ENCODE measurements around the gene FNBP1L.

The FNBP1L gene

DNA sequence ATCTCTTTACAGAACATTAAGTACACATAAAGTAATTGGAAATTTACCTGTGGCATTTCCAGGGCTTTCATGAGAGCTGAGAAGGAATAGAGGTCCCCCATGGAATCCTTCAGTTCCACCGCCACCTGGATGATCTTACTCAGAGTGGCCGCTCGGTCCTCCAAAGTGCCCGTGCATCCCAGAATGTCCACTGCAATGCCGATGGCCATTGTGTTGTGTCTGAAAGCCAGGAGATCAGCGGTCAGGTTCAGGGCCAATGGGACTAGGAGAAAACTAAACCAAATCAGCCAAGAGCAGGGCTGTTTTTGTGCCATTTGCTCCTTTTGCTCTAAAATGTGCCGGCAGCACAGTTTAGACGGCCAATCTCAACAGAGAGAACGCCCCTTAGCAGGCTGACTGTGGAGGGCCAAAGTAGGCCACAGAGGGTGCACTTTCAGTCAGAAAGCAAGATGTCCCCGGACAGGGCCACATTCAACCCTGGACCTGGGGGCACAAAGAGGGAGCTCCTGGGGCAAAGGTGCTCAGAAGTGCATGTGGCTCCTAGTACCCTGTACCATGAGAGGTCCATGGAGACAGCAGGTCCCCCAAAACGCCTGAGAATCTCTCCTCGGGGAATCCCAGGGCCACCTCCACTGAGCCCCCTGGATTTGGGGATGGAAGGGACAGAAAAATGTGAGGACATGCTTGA is 123.8 kb downstream of the FNBP1L start:
- TF ChIP-seq TAF1 (IDR thresholded peaks at IDR 0.05; ENCODE audit: low read depth, low read length), result no peak
- no peak for TF ChIP-seq POU2F2 (IDR thresholded peaks at IDR 0.05; ENCODE audit: low read depth, low read length)
- TF ChIP-seq SPI1 (IDR thresholded peaks at IDR 0.05; ENCODE audit: low read depth, low read length), result no peak
- no peak for TF ChIP-seq POLR2A (IDR thresholded peaks at IDR 0.05; ENCODE audit: low read depth, low read length)
- TF ChIP-seq POLR2AphosphoS5 (IDR thresholded peaks at IDR 0.05; ENCODE audit: low read depth, low read length), result no peak
- TF ChIP-seq PAX5 (IDR thresholded peaks at IDR 0.05; ENCODE audit: insufficient read depth, low read length, severe bottlenecking), result no peak
- DNase-seq (ENCODE audit: insufficient read length, low spot score) (no peak), FAIRE-seq (no peak)

DNA sequence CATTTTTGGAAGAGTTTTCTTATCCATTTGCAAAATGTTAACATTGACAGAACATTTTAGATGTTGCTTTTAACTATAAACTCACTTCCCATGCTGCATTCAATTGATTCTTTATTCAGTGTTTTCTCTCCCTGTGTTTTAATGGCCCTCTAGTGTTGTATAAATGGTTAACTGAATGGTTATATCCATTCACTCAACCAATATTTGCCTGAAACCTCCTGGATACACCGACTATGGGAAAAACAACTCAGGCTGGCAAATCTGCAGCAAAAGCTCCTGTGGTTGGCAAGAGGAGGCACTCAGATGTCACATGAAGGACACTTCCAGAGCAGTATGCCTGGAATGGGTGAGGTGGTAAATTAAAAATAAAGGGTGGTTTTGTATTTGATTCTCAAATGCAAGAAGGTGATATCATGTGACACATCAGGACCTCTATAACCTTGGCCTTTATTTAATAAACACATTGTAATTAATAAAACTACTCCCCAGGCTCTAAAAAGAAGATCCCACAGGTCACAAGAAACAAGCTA is 126.1 kb downstream of the FNBP1L start:
- TF ChIP-seq POLR2AphosphoS5 (IDR thresholded peaks at IDR 0.05; ENCODE audit: low read depth, low read length) (no peak), PAX5 (IDR thresholded peaks at IDR 0.05; ENCODE audit: insufficient read depth, low read length, severe bottlenecking) (no peak), SPI1 (IDR thresholded peaks at IDR 0.05; ENCODE audit: low read depth, low read length) (no peak), TAF1 (IDR thresholded peaks at IDR 0.05; ENCODE audit: low read depth, low read length) (no peak), POLR2A (IDR thresholded peaks at IDR 0.05; ENCODE audit: low read depth, low read length) (no peak), POU2F2 (IDR thresholded peaks at IDR 0.05; ENCODE audit: low read depth, low read length) (no peak)
- FAIRE-seq (no peak), DNase-seq (ENCODE audit: insufficient read length, low spot score) (no peak)

DNA sequence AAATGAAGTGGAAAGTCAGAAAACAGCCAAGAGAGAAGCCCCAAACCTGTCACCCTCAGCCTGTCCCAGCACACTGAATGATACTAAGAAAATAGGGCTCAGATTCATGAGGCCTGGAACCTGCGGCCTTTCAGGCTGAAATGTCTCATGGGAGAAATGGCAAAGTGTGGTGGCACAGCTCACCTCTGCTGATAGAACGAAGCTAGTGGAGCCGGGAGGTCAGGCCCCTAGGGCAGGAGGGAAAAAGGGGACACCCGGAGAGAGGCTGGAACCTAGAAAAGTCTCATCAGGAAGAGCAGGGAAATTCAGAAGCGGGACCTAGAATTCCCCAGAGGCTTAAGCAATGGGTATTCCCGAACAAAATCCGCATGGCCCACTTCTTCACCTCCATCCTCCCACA is 126.6 kb downstream of the FNBP1L start:
- TF ChIP-seq SPI1 (IDR thresholded peaks at IDR 0.05; ENCODE audit: low read depth, low read length), result no peak
- TF ChIP-seq TAF1 (IDR thresholded peaks at IDR 0.05; ENCODE audit: low read depth, low read length), result no peak
- no peak for TF ChIP-seq PAX5 (IDR thresholded peaks at IDR 0.05; ENCODE audit: insufficient read depth, low read length, severe bottlenecking)
- TF ChIP-seq POLR2AphosphoS5 (IDR thresholded peaks at IDR 0.05; ENCODE audit: low read depth, low read length), result no peak
- TF ChIP-seq POU2F2 (IDR thresholded peaks at IDR 0.05; ENCODE audit: low read depth, low read length), result no peak
- no peak for TF ChIP-seq POLR2A (IDR thresholded peaks at IDR 0.05; ENCODE audit: low read depth, low read length)
- DNase-seq (ENCODE audit: insufficient read length, low spot score) (no peak), FAIRE-seq (no peak)

DNA sequence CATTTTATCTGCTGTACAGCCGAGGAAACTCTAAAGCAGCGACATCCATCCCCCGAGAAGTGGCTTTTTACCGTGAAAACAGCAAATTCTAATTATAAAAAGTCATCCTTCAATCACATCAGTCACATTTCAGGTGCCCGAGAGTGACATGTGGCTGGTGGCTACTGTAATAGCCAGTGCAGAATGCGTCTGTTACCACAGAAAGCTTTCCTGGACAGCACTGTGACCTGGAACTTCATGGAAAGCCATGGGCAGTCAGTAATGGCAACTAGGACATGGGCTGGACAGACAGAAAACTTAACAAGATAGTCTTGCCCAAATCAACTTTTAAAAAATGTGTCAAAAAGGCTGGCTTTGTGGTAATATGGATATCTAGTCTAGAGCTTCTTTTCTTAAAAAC is 127.1 kb downstream of the FNBP1L start:
- DNase-seq (ENCODE audit: insufficient read length, low spot score) (no peak), FAIRE-seq (no peak)
- TF ChIP-seq TAF1 (IDR thresholded peaks at IDR 0.05; ENCODE audit: low read depth, low read length), result no peak
- TF ChIP-seq SPI1 (IDR thresholded peaks at IDR 0.05; ENCODE audit: low read depth, low read length), result no peak
- TF ChIP-seq POU2F2 (IDR thresholded peaks at IDR 0.05; ENCODE audit: low read depth, low read length), result no peak
- TF ChIP-seq POLR2A (IDR thresholded peaks at IDR 0.05; ENCODE audit: low read depth, low read length), result no peak
- TF ChIP-seq POLR2AphosphoS5 (IDR thresholded peaks at IDR 0.05; ENCODE audit: low read depth, low read length), result no peak
- no peak for TF ChIP-seq PAX5 (IDR thresholded peaks at IDR 0.05; ENCODE audit: insufficient read depth, low read length, severe bottlenecking)

DNA sequence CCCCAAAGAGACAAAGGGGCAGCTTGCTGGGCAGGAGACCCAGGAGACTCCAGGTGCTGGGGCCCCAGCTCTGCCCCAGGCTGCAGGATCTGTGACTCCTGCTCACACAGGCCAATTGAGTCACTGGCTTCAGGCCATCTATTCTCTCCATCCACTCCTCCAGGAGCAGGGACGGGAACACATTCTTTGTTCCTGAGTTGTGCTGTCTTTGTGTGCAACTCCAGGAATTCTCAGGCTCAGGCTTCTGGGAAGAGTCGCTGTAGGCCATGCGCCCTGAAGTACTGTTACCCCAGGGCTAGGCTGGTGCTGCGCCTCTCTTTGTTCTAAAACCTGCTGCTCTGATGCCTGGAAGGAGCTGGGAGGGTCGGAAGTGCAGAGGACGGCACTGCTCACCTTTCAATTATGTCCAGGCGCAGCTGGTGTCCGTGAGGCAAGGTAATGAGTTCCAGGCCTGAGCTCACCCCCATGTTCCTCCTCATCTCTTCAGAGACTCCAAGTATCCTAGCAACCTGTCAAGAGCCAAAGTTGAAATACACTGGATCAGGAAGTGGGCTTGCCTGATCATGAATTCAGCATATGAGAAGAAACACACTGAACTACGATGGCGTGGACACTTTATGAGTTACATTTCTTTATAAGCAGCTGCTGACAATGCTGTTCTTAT is 127.8 kb downstream of the FNBP1L start:
- no peak for FAIRE-seq
- no peak for DNase-seq (ENCODE audit: insufficient read length, low spot score)
- TF ChIP-seq POLR2AphosphoS5 (IDR thresholded peaks at IDR 0.05; ENCODE audit: low read depth, low read length) (no peak), TAF1 (IDR thresholded peaks at IDR 0.05; ENCODE audit: low read depth, low read length) (no peak), POU2F2 (IDR thresholded peaks at IDR 0.05; ENCODE audit: low read depth, low read length) (no peak)

DNA sequence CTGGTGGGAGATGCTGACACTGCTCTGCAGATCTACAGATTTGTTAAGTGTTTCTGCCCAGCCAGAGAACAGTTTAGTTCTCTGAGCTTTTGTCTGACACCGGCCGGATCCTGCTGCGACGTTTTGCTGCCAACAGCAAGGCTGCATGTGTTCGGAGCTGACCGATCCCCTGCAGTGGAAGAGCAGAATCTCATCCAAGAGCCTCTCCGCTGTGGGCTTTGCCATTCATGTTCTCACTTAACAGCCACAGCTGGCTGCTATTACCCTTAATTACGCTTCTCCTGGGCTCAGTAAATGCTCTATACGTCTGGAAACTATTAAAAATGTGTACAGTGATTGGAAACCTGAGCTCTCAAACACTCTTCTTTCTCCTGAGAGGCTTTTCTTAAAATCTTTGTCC is 128.4 kb downstream of the FNBP1L start:
- DNase-seq (ENCODE audit: insufficient read length, low spot score) (no peak), FAIRE-seq (no peak)
- TF ChIP-seq TAF1 (IDR thresholded peaks at IDR 0.05; ENCODE audit: low read depth, low read length), result no peak
- no peak for TF ChIP-seq POLR2AphosphoS5 (IDR thresholded peaks at IDR 0.05; ENCODE audit: low read depth, low read length)
- TF ChIP-seq PAX5 (IDR thresholded peaks at IDR 0.05; ENCODE audit: insufficient read depth, low read length, severe bottlenecking), result no peak
- no peak for TF ChIP-seq SPI1 (IDR thresholded peaks at IDR 0.05; ENCODE audit: low read depth, low read length)
- TF ChIP-seq POLR2A (IDR thresholded peaks at IDR 0.05; ENCODE audit: low read depth, low read length), result no peak
- TF ChIP-seq POU2F2 (IDR thresholded peaks at IDR 0.05; ENCODE audit: low read depth, low read length), result no peak

DNA sequence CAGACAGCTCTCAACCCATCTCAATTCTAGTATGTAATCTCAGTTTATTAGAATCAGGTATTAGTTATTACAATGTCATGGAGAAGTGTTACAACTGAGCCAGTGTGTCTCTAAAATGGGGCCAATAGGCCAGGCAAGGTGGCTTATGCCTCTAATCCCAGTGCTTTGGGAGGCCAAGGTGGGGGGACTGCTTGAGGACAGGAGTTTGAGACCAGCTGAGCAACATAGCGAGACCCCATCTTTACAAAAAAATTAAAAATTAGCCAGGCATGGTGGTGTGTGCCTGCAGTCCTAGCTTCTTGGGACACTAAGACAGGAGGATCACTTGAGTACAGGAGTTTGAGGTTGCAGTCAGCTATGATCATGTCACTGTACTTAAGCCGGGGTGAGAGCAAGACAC is 128.8 kb downstream of the FNBP1L start:
- FAIRE-seq (no peak), DNase-seq (ENCODE audit: insufficient read length, low spot score) (no peak)
- TF ChIP-seq POLR2AphosphoS5 (IDR thresholded peaks at IDR 0.05; ENCODE audit: low read depth, low read length), result no peak
- no peak for TF ChIP-seq POLR2A (IDR thresholded peaks at IDR 0.05; ENCODE audit: low read depth, low read length)
- TF ChIP-seq SPI1 (IDR thresholded peaks at IDR 0.05; ENCODE audit: low read depth, low read length), result no peak
- TF ChIP-seq PAX5 (IDR thresholded peaks at IDR 0.05; ENCODE audit: insufficient read depth, low read length, severe bottlenecking), result no peak
- TF ChIP-seq POU2F2 (IDR thresholded peaks at IDR 0.05; ENCODE audit: low read depth, low read length), result no peak
- no peak for TF ChIP-seq TAF1 (IDR thresholded peaks at IDR 0.05; ENCODE audit: low read depth, low read length)

DNA sequence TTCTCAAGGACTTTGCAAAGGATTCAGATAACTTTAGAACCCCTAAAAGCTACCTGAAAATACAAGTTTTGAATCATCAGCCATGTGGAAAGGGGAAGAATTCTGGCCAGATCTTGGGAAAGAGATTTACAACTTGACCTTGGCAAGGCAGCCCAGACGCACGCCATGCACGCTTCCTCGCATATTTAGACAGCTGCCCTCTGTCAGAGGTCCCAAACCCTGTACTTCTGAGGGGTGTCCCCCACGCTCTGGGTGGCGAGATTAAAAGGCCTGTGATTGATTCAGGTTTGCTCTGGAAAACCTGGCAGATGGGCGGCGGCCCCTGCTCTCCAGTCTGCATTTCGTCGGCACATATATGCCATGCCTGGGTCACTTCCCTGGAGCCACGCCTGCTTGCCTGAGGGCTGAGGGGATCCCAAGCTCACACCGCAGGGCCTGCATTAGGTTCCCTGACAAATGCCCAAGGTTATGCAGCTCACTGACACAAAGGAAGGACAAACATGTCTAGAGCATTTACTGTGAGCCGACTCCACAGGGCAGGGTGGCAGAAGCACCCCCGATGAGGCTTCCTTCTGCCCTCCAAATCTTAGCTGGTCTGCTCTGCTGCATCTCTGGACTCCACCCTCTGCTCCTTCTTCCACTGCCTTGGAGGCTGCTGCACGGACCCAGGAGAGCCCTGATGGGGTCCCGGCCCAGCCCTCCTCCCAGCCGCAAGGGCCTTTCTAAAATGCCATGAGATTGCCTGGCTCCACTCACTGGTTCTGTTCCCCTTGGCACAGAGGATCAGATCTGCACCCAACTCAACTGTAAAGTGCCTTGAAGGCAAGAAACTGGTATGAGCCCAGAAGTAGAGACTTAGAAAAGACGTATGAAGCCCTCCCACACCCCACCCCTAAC is 129.9 kb downstream of the FNBP1L start:
- DNase-seq (ENCODE audit: insufficient read length, low spot score) (no peak), FAIRE-seq (no peak)
- TF ChIP-seq POLR2AphosphoS5 (IDR thresholded peaks at IDR 0.05; ENCODE audit: low read depth, low read length) (no peak), POU2F2 (IDR thresholded peaks at IDR 0.05; ENCODE audit: low read depth, low read length) (no peak), POLR2A (IDR thresholded peaks at IDR 0.05; ENCODE audit: low read depth, low read length) (no peak), SPI1 (IDR thresholded peaks at IDR 0.05; ENCODE audit: low read depth, low read length) (no peak), TAF1 (IDR thresholded peaks at IDR 0.05; ENCODE audit: low read depth, low read length) (no peak), PAX5 (IDR thresholded peaks at IDR 0.05; ENCODE audit: insufficient read depth, low read length, severe bottlenecking) (no peak)

DNA sequence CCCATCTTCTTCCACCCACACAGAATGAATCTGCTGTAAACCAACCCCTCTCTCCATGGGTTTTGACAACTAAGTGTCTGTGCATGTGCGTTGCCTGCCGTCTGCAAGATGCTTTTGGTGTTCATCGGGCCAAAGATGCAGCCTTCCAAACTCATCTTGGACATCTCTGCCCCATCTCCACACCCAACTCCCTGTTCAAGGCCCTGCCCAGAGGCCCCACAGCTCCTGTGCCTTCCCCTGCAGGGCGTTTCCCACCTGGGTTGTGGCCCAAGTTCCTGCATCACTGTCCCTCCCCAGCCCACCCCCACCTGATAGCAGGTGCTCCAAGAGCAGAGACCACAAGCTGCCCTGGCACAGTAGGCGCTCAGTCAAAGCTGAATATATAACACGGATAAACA is 130.5 kb downstream of the FNBP1L start:
- DNase-seq (ENCODE audit: insufficient read length, low spot score) (no peak), FAIRE-seq (no peak)
- TF ChIP-seq PAX5 (IDR thresholded peaks at IDR 0.05; ENCODE audit: insufficient read depth, low read length, severe bottlenecking) (no peak), TAF1 (IDR thresholded peaks at IDR 0.05; ENCODE audit: low read depth, low read length) (no peak), POU2F2 (IDR thresholded peaks at IDR 0.05; ENCODE audit: low read depth, low read length) (no peak), POLR2A (IDR thresholded peaks at IDR 0.05; ENCODE audit: low read depth, low read length) (no peak), POLR2AphosphoS5 (IDR thresholded peaks at IDR 0.05; ENCODE audit: low read depth, low read length) (no peak), SPI1 (IDR thresholded peaks at IDR 0.05; ENCODE audit: low read depth, low read length) (no peak)

Measured in GM12891 (cell line).